ENCODE measurements around the gene HNRNPA1L2.
"Not testable (repeated sequence)": the region's sequence is repeated elsewhere in the genome, so short reads cannot be mapped to it uniquely, and the experiment has no call there.

The HNRNPA1L2 gene

DNA sequence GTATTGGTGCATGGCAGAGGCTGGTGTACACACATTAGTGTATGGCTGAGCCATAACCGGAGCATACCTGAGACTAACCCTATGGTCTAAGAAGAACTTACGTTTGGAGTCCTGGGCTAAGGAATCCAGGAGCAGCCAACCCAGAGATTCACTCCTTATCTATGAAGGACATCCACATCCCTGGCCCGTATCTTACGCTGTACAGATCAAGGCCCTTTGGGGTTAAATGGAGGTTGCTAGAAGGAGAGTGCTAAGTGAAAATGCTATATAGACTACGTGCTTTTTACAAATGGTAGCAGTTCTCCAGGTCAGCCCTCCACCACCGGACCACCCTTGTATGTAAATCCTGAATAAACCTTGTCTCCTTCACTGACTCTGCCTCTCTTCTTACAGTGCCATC is 8.5 kb downstream of the HNRNPA1L2 start:
- no peak for DNase-seq

DNA sequence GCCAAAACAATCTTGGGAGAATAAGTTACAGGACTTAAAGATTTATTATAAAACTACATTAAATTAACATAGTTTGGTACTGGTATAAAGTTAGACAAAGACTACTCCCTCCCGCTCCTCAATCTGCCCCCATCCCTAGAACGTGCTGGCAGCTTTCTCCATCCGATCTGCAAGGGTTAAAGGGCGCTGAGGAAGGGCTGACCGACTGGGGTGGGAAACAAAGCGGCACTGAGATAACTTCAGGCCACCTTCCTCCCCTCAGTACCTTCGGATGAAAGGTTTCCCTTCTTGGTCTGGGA is 9.6 kb downstream of the HNRNPA1L2 start:
- DNase-seq, result no peak

DNA sequence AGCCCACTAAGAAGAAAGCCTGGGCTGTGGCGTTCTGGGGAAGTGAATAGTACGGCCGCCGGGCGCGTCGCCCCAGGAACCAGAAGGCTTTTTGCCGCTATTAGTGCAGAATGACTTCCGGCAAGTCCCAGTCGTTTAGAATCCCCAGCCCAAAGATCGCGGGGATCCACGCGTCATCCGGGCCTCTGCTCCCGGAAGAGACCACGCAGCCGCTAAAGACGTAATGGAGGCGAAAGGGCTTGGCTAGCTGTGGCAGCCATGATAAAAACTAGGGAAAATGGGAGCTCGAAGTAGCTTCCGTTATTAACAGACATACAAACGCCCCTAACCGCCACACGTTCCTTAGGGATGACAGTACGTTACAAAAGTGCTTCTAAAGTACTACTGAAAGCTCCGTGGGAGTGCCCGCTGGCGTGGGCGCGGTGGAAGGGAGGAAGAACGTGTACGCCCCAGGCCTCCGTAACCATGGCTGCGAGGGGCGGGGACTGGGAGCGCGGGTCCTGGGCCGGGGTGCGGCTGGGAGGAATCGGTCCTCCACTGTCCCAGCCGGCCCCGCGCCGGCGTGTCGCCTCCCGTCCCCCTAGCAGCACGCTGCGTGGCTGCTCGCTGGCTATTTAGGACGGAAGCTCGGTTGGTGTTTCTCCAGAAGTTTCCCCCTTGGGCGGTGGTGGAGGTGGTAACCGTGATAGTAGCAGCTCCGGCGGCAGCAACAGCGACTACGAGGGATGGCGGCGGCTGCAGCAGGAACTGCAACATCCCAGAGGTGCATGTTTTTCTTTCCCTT is 10.2 kb downstream of the HNRNPA1L2 start, which contains the start of gene SUGT1:
SUGT1 (plus strand) TSS at position 641 of the 784 bp plus-strand sequence; CDS start at position 726, 85 bp downstream.
- peak; percentile 98 for DNase-seq

DNA sequence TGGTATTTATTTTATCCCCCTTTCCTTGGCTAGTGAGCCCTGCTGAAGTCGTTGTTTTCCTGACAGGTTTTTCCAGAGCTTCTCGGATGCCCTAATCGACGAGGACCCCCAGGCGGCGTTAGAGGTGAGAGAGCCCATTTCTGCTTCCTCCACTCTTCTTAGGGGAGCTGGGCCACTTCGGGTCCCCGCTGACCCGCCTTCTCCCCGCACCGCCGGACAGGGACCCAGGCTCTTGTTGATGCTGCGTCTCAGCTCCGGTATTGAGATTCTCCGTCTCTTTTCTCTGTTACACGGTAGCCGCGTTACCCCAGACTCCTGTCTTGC is 10.7 kb downstream of the HNRNPA1L2 start:
- DNase-seq, result no peak

DNA sequence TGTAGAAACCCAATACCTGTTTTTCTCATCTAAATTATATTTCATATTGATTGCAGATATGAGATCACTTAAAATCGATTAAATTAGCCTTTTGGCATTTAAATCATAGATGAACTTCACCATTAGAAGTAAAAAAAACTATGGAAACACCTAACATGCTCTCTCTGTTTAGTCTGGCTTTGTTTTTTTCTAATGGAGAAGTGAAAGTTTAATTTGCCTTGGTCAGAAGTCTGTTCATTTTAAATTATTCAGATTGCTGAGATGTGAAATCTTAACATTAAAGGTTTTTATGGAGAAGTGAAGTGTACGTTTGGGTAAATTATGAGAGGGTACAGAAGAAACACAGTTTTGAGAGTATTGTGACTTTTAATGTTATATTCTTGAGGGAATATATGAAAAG is 17.1 kb downstream of the HNRNPA1L2 start:
- DNase-seq, result no peak

DNA sequence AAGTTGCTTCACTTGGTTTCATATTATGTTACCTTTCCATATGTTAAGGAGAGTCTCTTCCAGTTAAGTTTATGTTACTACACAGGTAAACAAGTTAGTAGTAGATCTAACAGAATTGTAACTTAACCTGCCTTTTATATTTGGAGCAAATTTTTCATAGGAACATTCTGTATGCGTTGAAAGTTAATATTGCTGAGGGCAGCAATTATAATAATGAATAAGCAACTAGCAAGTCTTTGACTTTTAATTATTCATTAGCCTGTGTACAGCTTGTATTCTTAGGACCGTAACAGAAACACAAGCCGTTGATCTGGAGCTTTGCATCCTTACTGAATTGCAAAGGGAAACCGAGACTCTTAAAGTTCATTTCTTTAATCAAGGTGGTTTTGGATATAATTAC is 22.0 kb downstream of the HNRNPA1L2 start:
- DNase-seq, result no peak

DNA sequence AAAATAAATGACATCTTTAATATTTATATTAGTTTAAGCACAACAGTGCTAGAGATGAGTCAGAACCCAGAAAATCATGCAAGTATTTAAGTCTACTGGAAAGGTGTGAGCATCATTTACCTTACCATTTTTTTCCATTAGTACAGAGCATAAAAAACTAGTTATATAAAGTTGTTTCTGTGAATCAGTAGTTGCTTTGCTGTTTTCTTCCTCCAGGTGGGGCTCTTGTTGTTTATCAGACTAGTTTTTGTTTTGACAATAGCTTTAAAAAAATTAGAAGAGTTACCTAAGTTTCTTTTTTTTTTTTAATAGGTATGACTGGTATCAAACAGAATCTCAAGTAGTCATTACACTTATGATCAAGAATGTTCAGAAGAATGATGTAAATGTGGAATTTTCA is 23.1 kb downstream of the HNRNPA1L2 start:
- DNase-seq, result no peak

DNA sequence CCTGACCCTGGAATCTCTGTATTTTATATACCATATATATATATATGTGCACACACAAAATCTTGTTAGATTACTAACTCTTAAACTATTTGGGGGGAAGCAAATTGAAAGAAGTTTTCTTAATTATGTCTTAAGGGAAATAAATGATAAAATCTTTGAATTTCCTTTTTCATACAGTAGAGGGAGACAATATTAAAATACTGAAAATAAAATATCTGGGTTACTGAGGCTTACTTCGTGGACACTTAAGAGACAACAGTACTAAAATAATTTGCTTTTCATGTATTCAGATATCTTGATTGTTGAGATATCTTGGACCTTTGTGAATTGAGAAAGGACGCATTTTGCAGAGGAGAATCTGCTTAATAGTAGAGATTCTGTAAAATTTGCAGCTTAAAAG is 27.4 kb downstream of the HNRNPA1L2 start:
- no peak for DNase-seq

DNA sequence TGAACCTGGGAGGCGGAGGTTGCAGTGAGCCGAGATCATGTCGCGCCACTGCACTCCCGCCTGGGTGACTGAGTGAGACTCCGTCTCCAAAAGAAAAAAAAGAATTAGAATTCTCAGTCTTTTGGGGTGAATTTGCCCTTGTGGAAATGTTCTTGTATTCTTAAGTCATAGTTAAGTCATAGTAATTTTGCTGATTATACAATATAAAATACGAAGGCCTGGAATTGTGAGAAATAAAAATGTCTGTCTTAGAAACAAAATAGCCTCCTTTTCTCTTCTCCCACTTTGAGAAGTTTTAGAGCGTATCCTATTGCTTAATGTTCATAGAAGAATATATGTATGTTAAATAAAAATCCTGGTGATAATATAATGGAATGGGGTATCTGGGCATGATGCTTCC is 28.5 kb downstream of the HNRNPA1L2 start:
- DNase-seq, result no peak

DNA sequence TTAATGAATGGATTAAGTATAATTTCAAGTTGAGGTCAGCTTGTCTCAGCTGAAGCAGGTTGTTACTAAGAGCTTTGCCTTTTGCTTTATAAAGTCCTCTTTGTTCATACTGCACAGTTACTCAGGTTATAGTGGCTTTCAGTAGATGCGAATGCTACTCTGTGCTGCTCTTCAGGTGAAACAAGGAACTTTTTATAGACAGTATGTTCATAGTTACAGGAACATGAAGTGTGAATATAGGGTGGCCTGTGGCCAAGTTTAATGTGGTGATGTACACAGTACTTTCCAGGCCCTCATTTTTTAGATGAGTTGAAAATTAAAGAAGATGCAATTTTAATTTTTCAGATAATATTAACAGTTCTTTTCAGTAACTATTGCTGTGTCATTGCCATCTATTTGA is 31.2 kb downstream of the HNRNPA1L2 start:
- no peak for DNase-seq

DNA sequence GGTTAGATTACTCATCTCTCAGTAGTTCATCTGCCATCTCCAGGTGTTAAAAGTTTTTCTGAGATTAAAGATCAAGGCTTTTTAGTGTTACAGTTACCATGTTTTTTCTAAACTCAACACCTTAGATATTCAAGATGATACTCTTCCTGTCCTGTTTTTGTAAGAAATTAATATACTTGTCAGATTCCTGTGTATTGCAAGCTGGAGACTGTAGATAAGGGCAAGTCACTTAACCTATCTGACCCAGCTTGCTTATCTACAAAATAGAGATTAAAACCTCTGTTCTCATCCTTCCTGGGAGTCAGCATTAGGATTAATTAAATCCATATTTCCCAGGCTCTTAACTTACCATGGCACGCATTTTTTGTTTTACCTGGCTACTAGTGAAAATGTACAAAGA is 35.6 kb downstream of the HNRNPA1L2 start:
- DNase-seq, result no peak

DNA sequence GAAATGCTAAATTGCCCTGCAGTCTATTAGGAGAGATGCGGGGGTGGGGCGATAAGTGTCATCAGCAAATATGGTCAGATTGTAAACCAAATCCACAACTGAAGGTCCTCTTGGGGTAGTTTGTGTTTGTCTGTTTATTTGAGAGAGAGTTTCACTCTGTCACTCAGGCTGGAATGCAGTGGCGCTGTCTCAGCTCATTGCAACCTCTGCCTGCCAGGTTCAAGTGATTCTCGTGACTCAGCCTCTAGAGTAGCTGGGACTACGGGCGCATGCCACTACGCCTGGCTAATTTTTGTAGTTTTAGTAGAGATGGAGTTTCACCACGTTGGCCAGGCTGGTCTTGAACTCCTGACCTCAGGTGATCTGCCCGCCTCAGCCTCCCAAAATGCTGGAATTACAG is 43.6 kb downstream of the HNRNPA1L2 start:
- not testable (repeated sequence) for DNase-seq

DNA sequence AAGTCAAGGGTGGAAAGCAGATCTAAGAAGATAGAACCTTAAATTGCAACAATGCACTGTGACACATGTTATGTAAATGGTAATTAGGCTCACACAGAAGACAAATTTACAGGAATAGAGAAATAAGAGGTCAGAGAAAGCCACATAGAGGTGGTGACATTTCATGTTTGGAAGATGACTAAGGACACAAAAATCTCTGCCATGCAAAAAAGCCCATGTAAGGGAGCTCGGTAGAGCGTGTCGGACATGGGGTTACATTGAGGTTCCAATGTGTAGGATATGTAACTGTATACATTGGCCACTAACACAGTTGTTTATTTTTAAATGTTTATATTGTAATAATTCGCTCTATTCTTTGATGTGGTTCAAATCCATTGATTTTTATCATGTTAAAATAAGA is 44.1 kb downstream of the HNRNPA1L2 start:
- no peak for DNase-seq

Data from left hindlimb (tissue), 1 donor.